ENCODE results near the gene MEGF11.

GRCh38 chr15:66186049-66186825, 67.3 kb downstream of the MEGF11 start:
- TF ChIP-seq, protein P1, sequence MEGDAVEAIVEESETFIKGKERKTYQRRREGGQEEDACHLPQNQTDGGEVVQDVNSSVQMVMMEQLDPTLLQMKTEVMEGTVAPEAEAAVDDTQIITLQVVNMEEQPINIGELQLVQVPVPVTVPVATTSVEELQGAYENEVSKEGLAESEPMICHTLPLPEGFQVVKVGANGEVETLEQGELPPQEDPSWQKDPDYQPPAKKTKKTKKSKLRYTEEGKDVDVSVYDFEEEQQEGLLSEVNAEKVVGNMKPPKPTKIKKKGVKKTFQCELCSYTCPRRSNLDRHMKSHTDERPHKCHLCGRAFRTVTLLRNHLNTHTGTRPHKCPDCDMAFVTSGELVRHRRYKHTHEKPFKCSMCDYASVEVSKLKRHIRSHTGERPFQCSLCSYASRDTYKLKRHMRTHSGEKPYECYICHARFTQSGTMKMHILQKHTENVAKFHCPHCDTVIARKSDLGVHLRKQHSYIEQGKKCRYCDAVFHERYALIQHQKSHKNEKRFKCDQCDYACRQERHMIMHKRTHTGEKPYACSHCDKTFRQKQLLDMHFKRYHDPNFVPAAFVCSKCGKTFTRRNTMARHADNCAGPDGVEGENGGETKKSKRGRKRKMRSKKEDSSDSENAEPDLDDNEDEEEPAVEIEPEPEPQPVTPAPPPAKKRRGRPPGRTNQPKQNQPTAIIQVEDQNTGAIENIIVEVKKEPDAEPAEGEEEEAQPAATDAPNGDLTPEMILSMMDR (IDR thresholded peaks at IDR 0.05): no peak
- TF ChIP-seq POLR2A (IDR thresholded peaks at IDR 0.05): no peak
